Measurements from ENCODE around the gene EDA.

GRCh38 chrX:69896046-69896445 lies 280.1 kb downstream of the EDA start:
- TF ChIP-seq, protein P1, sequence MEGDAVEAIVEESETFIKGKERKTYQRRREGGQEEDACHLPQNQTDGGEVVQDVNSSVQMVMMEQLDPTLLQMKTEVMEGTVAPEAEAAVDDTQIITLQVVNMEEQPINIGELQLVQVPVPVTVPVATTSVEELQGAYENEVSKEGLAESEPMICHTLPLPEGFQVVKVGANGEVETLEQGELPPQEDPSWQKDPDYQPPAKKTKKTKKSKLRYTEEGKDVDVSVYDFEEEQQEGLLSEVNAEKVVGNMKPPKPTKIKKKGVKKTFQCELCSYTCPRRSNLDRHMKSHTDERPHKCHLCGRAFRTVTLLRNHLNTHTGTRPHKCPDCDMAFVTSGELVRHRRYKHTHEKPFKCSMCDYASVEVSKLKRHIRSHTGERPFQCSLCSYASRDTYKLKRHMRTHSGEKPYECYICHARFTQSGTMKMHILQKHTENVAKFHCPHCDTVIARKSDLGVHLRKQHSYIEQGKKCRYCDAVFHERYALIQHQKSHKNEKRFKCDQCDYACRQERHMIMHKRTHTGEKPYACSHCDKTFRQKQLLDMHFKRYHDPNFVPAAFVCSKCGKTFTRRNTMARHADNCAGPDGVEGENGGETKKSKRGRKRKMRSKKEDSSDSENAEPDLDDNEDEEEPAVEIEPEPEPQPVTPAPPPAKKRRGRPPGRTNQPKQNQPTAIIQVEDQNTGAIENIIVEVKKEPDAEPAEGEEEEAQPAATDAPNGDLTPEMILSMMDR (IDR thresholded peaks at IDR 0.05) = no peak
- TF ChIP-seq EZH2phosphoT487 (IDR thresholded peaks at IDR 0.05) (no peak), EZH2 (IDR thresholded peaks at IDR 0.05) (no peak)
